HEK293 (cell line): Measurements from ENCODE around the gene SOX9.

ENCODE experiments used
- CTCF ChIA-PET: fragments of 350-600 bp; formaldehyde crosslinking; extraction: SDS; loops from one replicate; lab custom pipeline; 2021; ENCODE audit warnings: antibody characterized with exemption; lab: Yijun Ruan, JAX
- POLR2A ChIA-PET: fragments of 300-600 bp; formaldehyde crosslinking; extraction: SDS; loops from one replicate; lab custom pipeline; 2020; ENCODE audit warnings: antibody characterized with exemption, inconsistent platforms; lab: Yijun Ruan, JAX
- H3K27ac ChIP-seq: fragments of 200-500 bp; sonication (Bioruptor generic); 2 replicates; pipeline ENCODE4 v1.5.1; 2014; ENCODE audit warnings: low read depth, low read length, control low read depth, inconsistent platforms; ENCODE audit errors: extremely low read depth
- H3K36me3 ChIP-seq, 2 experiments: fragments of 200-500 bp in 1 of 2; sonication (Bioruptor generic) in 1 of 2; 1 replicate in 1 of 2; 2 replicates in 1 of 2; pipeline ENCODE4 v1.5.1; 2014 to 2017; ENCODE audit warnings: inconsistent platforms in 2 of 2, low read length in 2 of 2; ENCODE audit not compliant: control insufficient read depth in 2 of 2, insufficient read depth in 1 of 2
- H3K4me1 ChIP-seq: fragments of 200-500 bp; sonication (Bioruptor generic); 2 replicates; pipeline ENCODE4 v1.5.1; 2014; ENCODE audit warnings: mild to moderate bottlenecking, low read length, inconsistent platforms; ENCODE audit not compliant: control insufficient read depth, insufficient read depth
- H3K4me3 ChIP-seq: 2 replicates; pipeline ENCODE4 v1.5.1; 2011; ENCODE audit warnings: low read depth, mild to moderate bottlenecking, control low read depth, low read length, moderate library complexity
- H3K9me3 ChIP-seq: fragments of 200-500 bp; sonication (Bioruptor generic); 2 replicates; pipeline ENCODE4 v1.5.1; 2014; ENCODE audit warnings: low read depth, low read length, inconsistent platforms; ENCODE audit not compliant: control insufficient read depth, insufficient read depth
- SCRT1 ChIP-seq: fragments of 450-650 bp; formaldehyde crosslinking; IDR thresholded peaks from 2 replicates; pipeline ENCODE4 v1.5.1; 2016; ENCODE audit warnings: missing biosample characterization, missing genetic modification characterization, borderline replicate concordance
- ZBTB48 ChIP-seq: fragments of 450-650 bp; formaldehyde crosslinking; IDR thresholded peaks from 2 replicates; pipeline ENCODE4 v1.5.1; 2016; ENCODE audit warnings: missing biosample characterization, missing genetic modification characterization
- ZNF132 ChIP-seq: fragments of 450-650 bp; formaldehyde crosslinking; IDR thresholded peaks from 2 replicates; pipeline ENCODE4 v1.5.1; 2017; ENCODE audit warnings: missing biosample characterization, missing genetic modification characterization, borderline replicate concordance
- ZNF169 ChIP-seq: fragments of 450-650 bp; formaldehyde crosslinking; IDR thresholded peaks from 2 replicates; pipeline ENCODE4 v1.5.1; 2016; ENCODE audit warnings: missing biosample characterization, missing genetic modification characterization
- ZNF394 ChIP-seq: fragments of 450-650 bp; formaldehyde crosslinking; IDR thresholded peaks from 2 replicates; pipeline ENCODE4 v1.5.1; 2016; ENCODE audit warnings: missing biosample characterization, missing genetic modification characterization, mild to moderate bottlenecking, moderate library complexity, borderline replicate concordance
- ZNF561 ChIP-seq: fragments of 450-650 bp; IDR thresholded peaks from 2 replicates; pipeline ENCODE4 v1.5.1; 2018; ENCODE audit warnings: missing biosample characterization, missing genetic modification characterization, borderline replicate concordance
- ZNF600 ChIP-seq: fragments of 450-650 bp; formaldehyde crosslinking; IDR thresholded peaks from 2 replicates; pipeline ENCODE4 v1.5.1; 2016; ENCODE audit warnings: missing biosample characterization, missing genetic modification characterization
- ZNF626 ChIP-seq: fragments of 450-650 bp; sonication (Bioruptor Pico); formaldehyde crosslinking; IDR thresholded peaks from 2 replicates; pipeline ENCODE4 v1.5.1; 2018; ENCODE audit warnings: missing biosample characterization, missing genetic modification characterization, inconsistent platforms
- ZNF707 ChIP-seq: fragments of 450-650 bp; formaldehyde crosslinking; IDR thresholded peaks from 2 replicates; pipeline ENCODE4 v1.5.1; 2016; ENCODE audit warnings: missing biosample characterization, missing genetic modification characterization
- TF ChIP-seq, protein P1 (sequence below): fragments of 450-650 bp; formaldehyde crosslinking; IDR thresholded peaks from 2 replicates; pipeline ENCODE4 v1.5.1; 2016; ENCODE audit warnings: missing biosample characterization, missing genetic modification characterization
- TF ChIP-seq, protein P2 (sequence below): fragments of 450-650 bp; formaldehyde crosslinking; IDR thresholded peaks from 2 replicates; pipeline ENCODE4 v1.5.1; 2016; ENCODE audit warnings: missing biosample characterization, missing genetic modification characterization, borderline replicate concordance
- TF ChIP-seq, protein P3 (sequence below): fragments of 450-650 bp; formaldehyde crosslinking; IDR thresholded peaks from 2 replicates; pipeline ENCODE4 v1.5.1; 2016; ENCODE audit warnings: missing biosample characterization, missing genetic modification characterization, low read depth

SOX9 gene

DNA sequence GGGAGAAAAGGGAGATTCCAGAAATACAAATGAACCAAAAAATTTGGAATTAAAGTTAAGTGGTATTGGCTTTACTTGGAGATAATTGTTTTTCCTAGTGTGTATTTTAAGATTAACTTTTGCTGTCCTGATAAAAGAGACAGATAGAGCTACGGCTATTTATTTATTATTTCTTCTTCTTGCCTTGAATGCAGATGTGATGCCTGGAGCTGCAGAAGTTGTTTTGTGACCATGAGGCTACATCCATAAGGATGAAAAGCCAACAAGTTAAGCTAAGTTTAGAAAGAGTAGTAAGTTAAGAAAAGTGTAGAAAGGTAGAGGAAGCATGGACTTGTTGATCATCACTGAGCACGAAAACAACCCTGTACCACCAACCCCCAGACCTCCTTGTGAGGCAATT lies 41.7 kb downstream of the SOX9 start (continued):
- TF ChIP-seq, protein P1, sequence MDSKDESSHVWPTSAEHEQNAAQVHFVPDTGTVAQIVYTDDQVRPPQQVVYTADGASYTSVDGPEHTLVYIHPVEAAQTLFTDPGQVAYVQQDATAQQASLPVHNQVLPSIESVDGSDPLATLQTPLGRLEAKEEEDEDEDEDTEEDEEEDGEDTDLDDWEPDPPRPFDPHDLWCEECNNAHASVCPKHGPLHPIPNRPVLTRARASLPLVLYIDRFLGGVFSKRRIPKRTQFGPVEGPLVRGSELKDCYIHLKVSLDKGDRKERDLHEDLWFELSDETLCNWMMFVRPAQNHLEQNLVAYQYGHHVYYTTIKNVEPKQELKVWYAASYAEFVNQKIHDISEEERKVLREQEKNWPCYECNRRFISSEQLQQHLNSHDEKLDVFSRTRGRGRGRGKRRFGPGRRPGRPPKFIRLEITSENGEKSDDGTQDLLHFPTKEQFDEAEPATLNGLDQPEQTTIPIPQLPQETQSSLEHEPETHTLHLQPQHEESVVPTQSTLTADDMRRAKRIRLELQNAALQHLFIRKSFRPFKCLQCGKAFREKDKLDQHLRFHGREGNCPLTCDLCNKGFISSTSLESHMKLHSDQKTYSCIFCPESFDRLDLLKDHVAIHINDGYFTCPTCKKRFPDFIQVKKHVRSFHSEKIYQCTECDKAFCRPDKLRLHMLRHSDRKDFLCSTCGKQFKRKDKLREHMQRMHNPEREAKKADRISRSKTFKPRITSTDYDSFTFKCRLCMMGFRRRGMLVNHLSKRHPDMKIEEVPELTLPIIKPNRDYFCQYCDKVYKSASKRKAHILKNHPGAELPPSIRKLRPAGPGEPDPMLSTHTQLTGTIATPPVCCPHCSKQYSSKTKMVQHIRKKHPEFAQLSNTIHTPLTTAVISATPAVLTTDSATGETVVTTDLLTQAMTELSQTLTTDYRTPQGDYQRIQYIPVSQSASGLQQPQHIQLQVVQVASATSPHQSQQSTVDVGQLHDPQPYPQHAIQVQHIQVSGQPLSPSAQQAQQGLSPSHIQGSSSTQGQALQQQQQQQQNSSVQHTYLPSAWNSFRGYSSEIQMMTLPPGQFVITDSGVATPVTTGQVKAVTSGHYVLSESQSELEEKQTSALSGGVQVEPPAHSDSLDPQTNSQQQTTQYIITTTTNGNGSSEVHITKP (tag by site-specific recombination), result no peak
- TF ChIP-seq ZNF169 (tag by site-specific recombination), result no peak
- no peak for TF ChIP-seq ZBTB48 (tag by site-specific recombination)

DNA sequence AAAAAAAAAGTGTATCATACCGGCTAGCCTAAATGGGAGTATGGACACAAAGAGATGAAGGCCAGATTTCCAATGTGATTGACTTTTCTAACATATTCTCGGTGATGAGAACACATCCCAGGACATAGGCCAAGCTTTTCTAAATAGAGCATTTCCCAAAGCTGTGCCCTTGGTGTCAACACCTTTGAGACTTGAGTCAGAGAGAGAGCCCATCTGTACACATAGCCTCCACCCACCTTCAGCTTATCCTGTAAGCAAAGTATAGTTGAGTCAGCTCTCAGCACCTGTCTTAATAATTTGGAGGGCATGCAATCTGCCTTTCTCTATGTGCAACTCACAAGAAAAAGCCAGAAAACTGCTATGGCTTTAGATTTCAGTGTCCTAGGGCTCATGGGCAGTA lies 42.7 kb downstream of the SOX9 start:
- H3K4me3 ChIP-seq, result no peak overlapping the region
- H3K9me3 ChIP-seq, result no peaks in the 10 kb centered on the region
- CTCF ChIA-PET, result interaction anchor here (0.6 to 1.5 kb wide), 6 partner anchors 13 to 1534 kb away, joined by 3 to 5 read pairs (median 3); no protein-coding TSS in a partner anchor
- no peak for TF ChIP-seq ZNF600 (tag by site-specific recombination)
- TF ChIP-seq, all 188 proteins: peak for 0
- Histone ChIP-seq H3K36me3 (no peaks in the 10 kb centered on the region), H3K4me1 (no peaks in the 10 kb centered on the region; the same call in 1 of the 2 replicates), H3K27ac (no peak overlapping the region)
- POLR2A ChIA-PET, result no interaction called here

DNA sequence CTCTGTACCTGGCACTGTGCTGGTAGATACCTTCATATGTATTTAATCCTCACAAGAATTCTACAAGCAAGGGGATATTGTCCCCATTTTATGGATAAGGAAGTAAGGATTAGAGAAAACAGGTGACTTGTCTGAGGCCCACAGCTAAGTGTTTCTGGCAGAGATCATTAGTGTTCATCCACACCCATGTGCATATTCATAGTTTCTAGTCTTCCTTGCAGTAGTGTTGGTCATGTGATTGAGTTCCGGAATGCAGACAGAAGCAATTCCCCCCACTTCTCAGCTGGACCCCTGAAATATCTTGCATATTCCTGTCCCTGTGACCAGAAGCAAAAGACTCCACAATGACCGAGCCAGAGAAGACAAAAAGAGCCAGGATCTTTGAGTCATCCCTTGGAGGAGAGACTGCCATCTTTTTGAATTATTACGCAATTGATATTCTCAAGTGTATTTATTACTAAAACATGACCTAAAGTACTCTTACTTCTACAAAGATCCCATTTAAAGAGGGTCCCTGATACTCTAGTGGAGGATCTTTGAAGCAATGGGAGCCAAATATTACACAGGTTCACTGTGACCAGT lies 43.4 kb downstream of the SOX9 start:
- TF ChIP-seq, protein P2, sequence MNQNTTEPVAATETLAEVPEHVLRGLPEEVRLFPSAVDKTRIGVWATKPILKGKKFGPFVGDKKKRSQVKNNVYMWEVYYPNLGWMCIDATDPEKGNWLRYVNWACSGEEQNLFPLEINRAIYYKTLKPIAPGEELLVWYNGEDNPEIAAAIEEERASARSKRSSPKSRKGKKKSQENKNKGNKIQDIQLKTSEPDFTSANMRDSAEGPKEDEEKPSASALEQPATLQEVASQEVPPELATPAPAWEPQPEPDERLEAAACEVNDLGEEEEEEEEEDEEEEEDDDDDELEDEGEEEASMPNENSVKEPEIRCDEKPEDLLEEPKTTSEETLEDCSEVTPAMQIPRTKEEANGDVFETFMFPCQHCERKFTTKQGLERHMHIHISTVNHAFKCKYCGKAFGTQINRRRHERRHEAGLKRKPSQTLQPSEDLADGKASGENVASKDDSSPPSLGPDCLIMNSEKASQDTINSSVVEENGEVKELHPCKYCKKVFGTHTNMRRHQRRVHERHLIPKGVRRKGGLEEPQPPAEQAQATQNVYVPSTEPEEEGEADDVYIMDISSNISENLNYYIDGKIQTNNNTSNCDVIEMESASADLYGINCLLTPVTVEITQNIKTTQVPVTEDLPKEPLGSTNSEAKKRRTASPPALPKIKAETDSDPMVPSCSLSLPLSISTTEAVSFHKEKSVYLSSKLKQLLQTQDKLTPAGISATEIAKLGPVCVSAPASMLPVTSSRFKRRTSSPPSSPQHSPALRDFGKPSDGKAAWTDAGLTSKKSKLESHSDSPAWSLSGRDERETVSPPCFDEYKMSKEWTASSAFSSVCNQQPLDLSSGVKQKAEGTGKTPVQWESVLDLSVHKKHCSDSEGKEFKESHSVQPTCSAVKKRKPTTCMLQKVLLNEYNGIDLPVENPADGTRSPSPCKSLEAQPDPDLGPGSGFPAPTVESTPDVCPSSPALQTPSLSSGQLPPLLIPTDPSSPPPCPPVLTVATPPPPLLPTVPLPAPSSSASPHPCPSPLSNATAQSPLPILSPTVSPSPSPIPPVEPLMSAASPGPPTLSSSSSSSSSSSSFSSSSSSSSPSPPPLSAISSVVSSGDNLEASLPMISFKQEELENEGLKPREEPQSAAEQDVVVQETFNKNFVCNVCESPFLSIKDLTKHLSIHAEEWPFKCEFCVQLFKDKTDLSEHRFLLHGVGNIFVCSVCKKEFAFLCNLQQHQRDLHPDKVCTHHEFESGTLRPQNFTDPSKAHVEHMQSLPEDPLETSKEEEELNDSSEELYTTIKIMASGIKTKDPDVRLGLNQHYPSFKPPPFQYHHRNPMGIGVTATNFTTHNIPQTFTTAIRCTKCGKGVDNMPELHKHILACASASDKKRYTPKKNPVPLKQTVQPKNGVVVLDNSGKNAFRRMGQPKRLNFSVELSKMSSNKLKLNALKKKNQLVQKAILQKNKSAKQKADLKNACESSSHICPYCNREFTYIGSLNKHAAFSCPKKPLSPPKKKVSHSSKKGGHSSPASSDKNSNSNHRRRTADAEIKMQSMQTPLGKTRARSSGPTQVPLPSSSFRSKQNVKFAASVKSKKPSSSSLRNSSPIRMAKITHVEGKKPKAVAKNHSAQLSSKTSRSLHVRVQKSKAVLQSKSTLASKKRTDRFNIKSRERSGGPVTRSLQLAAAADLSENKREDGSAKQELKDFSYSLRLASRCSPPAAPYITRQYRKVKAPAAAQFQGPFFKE (tag by site-specific recombination), result no peak
- TF ChIP-seq ZNF394 (tag by site-specific recombination), result no peak
- TF ChIP-seq SCRT1, result no peak
- TF ChIP-seq ZNF132 (tag by site-specific recombination), result no peak
- TF ChIP-seq, protein P3, sequence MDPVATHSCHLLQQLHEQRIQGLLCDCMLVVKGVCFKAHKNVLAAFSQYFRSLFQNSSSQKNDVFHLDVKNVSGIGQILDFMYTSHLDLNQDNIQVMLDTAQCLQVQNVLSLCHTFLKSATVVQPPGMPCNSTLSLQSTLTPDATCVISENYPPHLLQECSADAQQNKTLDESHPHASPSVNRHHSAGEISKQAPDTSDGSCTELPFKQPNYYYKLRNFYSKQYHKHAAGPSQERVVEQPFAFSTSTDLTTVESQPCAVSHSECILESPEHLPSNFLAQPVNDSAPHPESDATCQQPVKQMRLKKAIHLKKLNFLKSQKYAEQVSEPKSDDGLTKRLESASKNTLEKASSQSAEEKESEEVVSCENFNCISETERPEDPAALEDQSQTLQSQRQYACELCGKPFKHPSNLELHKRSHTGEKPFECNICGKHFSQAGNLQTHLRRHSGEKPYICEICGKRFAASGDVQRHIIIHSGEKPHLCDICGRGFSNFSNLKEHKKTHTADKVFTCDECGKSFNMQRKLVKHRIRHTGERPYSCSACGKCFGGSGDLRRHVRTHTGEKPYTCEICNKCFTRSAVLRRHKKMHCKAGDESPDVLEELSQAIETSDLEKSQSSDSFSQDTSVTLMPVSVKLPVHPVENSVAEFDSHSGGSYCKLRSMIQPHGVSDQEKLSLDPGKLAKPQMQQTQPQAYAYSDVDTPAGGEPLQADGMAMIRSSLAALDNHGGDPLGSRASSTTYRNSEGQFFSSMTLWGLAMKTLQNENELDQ (tag by site-specific recombination), result no peak
- no peak for TF ChIP-seq ZNF561 (tag by site-specific recombination)
- no peak for TF ChIP-seq ZNF707
- no peak for TF ChIP-seq ZNF626 (tag by site-specific recombination)
- Histone ChIP-seq H3K36me3 (no peaks in the 10 kb centered on the region), H3K4me1 (no peaks in the 10 kb centered on the region; the same call in 1 of the 2 replicates), H3K27ac (no peak overlapping the region), H3K9me3 (no peaks in the 10 kb centered on the region), H3K4me3 (no peak overlapping the region)
- ChIA-PET CTCF (no interaction called here), POLR2A (no interaction called here)
